ENCODE measurements around the gene CCBE1.
"Not testable (repeated sequence)": the region's sequence is repeated elsewhere in the genome, so short reads cannot be mapped to it uniquely, and the experiment has no call there.

Gene CCBE1

DNA sequence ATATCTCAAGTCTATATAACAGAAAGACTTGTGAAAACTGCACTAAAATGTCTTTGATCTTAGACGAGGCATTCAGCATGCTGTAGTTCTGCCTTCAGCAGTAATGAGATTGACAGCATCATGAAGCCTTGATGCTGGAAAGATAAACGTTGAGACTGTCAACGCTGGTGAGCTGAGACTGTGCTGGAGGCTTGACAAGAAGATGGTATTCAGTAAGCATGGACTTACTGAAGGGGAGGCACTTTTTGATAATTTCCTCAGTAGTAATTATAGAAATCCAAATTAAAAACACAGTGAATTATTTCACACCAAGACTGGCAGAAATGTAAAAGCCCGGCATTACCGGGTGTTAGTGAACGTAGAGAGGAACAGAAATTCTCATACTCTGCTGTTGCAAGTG is 162.2 kb downstream of the CCBE1 start:
- no peak overlapping the region for H3K27ac ChIP-seq
- no peak for TF ChIP-seq ZFX (IDR thresholded peaks at IDR 0.05)
- no peak for TF ChIP-seq CTCF (conservative IDR thresholded peaks at IDR 0.05)

DNA sequence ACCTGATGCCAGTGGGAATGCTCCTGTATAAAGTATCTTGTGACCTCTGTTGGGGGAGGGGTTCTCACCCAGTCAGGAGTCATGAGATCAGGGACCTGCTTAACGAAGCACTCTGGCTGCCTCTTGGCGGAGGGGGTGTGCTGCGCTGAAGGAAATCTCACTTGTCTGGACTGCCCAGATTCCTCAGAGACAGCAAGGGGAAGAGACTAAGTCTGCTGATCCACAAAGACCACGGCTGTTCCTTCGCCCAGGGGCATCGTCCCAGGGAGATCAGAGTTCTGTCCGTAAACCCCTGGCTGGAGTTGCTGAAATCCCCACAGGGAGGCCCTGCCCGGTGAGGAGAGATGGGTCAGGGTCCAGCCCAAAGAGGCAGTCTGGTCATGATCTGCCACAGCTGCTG is 168.4 kb downstream of the CCBE1 start:
- no peak overlapping the region for H3K27ac ChIP-seq
- TF ChIP-seq CTCF (conservative IDR thresholded peaks at IDR 0.05) (no peak), ZFX (IDR thresholded peaks at IDR 0.05) (no peak)

DNA sequence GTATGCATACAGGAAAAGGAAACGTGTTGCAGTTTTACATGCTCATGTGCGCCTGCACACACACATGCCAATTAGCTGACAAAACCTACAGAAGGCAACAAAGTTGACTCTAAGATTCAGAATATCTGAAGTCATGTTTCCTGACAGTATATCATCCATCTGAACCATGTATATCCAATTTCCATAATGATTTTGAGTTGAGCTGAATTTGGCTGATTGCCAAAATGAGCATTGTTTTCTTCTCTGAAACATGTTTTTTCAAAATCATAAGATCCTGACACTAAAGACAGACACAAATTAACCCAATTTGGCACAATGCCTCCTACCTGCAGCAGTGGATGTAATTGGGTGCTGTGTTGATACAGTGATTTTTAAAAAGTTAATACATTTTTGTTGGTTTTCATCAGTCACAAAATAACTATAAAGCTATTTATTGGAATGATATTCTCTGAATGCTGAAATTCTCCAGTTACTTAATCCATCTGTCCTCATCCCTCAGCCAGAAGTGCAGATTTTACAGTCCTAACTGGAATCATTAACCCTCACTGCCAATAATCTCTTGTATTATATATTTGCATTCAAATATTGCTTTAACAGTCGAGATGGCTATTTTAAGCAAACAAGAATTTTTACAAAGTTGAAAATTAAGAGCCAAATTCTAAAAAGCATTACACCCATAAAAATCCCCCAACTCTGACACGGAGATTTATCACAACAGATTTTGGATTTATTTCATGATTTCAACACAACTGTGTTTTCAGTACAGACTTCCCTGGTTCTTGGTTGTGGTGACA is 176.5 kb downstream of the CCBE1 start:
- TF ChIP-seq ZFX (IDR thresholded peaks at IDR 0.05) (no peak), CTCF (conservative IDR thresholded peaks at IDR 0.05) (no peak)
- no peak overlapping the region for H3K27ac ChIP-seq

DNA sequence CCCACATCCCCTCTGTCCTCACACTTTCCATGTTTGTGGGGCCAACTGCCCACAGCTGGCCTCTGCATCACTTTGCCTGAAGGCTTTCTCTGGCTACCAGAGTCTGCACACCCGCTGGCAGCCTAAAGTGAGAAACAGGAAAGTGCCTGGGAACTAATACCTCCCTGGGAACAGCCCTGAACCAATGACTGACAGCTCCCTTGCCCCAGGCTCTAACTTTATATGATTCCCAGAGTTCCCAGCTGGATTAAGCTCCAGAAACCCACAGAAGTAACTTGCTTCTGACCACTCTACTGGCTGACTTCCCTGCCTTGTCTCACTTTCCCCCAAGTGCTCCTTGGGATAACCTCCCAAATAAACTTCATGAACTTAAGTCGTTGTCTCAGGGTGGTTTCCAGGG is 178.5 kb downstream of the CCBE1 start:
- H3K27ac ChIP-seq: no peak overlapping the region
- TF ChIP-seq ZFX (IDR thresholded peaks at IDR 0.05) (no peak), CTCF (conservative IDR thresholded peaks at IDR 0.05) (no peak)

DNA sequence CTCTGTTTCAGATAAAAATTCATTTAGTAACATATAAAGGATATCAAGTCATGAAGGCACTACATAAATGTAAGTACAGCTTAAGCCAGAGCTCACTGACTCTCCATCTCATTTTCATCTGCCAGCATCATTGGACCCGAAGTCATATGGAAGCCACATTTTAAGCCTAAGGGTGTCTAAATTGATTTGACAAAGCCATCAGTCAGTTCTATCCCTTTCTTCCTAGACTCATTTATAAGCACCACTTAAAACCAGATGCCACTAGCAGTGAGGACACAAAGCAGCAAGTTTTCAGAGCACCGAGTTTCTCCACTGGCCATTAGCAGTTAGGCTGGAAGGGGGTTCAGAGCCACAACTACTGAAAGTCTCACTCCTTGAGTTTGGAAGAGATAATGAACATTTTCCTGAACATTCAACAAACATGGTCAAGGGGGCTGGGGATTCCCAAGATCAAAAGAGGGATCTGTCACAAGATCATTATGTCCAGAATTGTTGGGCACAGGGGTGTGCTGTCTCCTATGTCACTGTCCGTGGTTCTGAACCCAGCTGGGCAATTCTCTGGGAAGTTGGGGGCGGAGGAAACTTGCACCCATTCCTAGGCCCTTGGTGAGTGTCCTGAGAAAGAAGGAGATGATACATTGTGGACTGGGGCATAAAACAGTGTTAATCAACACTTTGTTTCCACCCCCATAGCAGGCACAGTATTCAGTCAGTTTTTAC is 179.6 kb downstream of the CCBE1 start:
- H3K27ac ChIP-seq: no peak overlapping the region

DNA sequence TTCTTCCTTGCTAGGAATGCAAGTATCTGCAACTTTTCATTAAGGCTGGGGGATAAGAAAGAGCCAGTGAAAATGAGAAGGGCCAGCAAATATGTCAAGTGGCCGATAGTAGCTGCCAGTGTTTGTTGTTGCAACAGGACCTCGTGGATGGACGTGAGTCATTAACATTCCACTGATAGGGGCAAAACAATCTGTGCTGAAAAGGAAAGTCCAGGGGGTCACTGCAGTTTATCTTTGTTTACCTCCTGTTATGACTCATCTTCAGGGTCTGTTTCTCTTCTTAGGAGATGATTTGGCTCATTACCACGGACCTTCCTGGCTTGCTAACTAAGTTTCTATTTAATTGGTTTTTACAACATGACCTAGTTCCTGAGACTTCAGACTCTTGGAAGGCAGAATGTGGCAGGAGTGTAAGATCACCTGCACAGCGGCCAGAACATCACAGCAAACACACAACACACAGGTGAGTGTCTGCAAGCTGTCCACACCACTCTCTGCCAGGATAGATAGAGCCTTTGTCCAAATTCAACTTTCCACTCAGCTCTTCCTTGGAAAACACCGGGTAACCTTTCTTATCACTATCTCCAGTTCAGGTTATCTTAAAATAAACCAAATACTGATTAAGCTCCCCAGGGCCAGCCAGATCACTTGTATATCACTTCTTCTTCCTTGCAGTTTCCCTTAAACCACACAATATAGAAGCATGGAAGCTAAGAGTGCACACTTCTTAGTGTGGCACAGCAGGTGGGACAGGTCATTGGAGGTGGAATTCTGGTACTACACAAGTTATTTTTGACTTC is 180.7 kb downstream of the CCBE1 start:
- H3K27ac ChIP-seq: no peak overlapping the region
- no peak for TF ChIP-seq ZFX (IDR thresholded peaks at IDR 0.05)
- TF ChIP-seq CTCF (conservative IDR thresholded peaks at IDR 0.05): no peak

More for the DNA sequence above, 179.6 kb downstream of the CCBE1 start:
- no peak for TF ChIP-seq CTCF (conservative IDR thresholded peaks at IDR 0.05)
- TF ChIP-seq ZFX (IDR thresholded peaks at IDR 0.05): no peak

DNA sequence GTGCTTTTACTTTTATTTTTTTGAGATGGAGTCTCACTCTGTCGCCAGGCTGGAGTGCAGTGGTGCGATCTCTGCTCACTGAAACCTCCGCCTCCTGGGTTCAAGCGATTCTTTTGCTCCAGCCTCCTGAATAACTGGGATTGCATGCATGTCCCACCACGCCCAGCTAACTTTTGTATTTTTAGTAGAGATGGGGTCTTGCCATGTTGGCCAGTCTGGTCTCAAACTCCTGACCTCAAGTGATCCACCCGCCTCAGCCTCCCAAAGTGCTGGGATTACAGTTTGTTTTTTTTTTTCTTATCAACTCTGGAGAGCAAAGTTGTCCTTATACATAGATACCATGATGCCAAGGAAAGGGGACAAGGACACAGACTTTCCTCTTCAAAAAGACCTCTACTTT is 181.3 kb downstream of the CCBE1 start:
- H3K27ac ChIP-seq: not testable (repeated sequence)

Measured in C4-2B (cell line).